ENCODE results near the gene SLC16A7. TPM values are rescaled to one million over a fixed set of nuclear protein-coding genes. Genes with fewer than 3 reads are reported as not detected.

The SLC16A7 gene
- total RNA-seq, 2 experiments from 2014 or later, result 27.5 to 27.8 TPM

DNA sequence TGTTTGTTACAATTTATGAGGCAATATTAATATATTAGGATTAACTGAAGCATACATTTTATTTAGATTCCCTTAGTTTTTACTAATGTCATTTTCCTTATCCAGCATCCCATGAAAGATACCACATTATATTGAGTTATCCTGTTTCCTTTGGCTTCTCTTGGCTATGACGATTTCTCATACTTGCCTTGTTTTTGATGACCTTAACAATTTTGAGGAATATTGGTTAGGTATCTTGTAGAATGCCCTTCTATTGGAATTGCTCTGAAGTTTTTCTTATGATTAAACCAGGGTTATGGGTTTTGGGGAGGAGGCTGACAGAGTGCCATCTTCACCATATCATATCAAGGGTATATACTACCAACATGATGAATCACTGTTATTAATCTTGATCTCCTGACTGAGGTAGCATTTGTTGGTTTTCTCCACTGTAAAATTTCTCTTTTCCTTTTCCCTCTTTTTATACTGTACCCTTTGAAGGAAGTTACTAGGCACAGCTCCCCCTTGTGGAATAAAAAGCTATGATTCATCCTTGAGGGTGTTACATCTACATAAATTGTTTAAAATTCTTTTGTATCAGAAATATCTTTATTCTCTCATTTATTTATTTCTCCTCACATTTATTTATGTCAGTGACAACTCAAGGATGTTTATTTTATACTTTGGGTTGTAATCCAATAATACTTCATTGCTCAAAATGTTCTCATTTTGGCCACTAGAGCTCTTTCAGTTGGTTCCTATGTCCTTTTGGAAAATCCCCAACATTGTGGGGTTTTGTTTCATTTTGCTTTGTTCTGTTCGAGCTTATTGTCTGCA lies 239.0 kb downstream of the SLC16A7 start:
- Mint-ChIP-seq H3K4me3 (no peak overlapping the region), H3K36me3 (ENCODE audit: low read depth) (no peaks in the 10 kb centered on the region), H3K27me3 (ENCODE audit: low read depth) (peaks cover 2% of the 10 kb centered on the region)

More for the DNA sequence above, 239.0 kb downstream of the SLC16A7 start:
- Mint-ChIP-seq H3K9me3 (no peaks in the 10 kb centered on the region), H3K27ac (no peak overlapping the region), H3K4me1 (ENCODE audit: low read depth) (no peaks in the 10 kb centered on the region)
- DNase-seq, result no peak
- CTCF ChIA-PET, result interaction anchor here (0.7 to 1.8 kb wide), 16 partner anchors 10 to 431 kb away, joined by 3 to 11 read pairs (median 4); no protein-coding TSS in a partner anchor
- intact Hi-C loops (cut with micrococcal nuclease), result loop anchor here (1.0 to 10.0 kb wide), 3 partner anchors 390 to 720 kb away; no protein-coding TSS in a partner anchor

Data from activated naive CD4-positive, alpha-beta T cell treated with anti-CD3 and anti-CD28 coated beads for 36 hours (primary cell).